Activated CD8-positive, alpha-beta T cell treated with anti-CD3 and anti-CD28 coated beads for 36 hours (primary cell): ENCODE results near the gene FLAD1. TPM values are rescaled to one million over a fixed set of nuclear protein-coding genes. Genes with fewer than 3 reads are reported as not detected.

Source experiments
- ATAC-seq: fragments of 200-7000 bp; cut with Tn5 transposase; one replicate; pipeline ENCODE4 v1.10.0; 2021; ENCODE audit warnings: mild to moderate bottlenecking, moderate library complexity
- CTCF ChIA-PET: fragments of 350-600 bp; sonication (Branson Sonifier 250); formaldehyde crosslinking; loops from one replicate; lab custom pipeline; 2021; ENCODE audit warnings: antibody characterized with exemption; lab: Charles Lee
- POLR2A ChIA-PET: fragments of 350-600 bp; sonication (Branson Sonifier 250); formaldehyde crosslinking; loops from one replicate; lab custom pipeline; 2021; ENCODE audit warnings: antibody characterized with exemption; lab: Charles Lee
- DNase-seq: peaks from one replicate; pipeline ENCODE4 v3.0.0-alpha.2; 2020
- H3K27ac Mint-ChIP-seq: one replicate; pipeline ENCODE4 v1.8.0; 2021; ENCODE audit warnings: mild to moderate bottlenecking, mixed read lengths
- H3K27me3 Mint-ChIP-seq: one replicate; pipeline ENCODE4 v1.8.0; 2021; ENCODE audit warnings: mixed read lengths
- H3K36me3 Mint-ChIP-seq: one replicate; pipeline ENCODE4 v1.8.0; 2021; ENCODE audit warnings: low read depth, mixed read lengths
- H3K4me1 Mint-ChIP-seq: one replicate; pipeline ENCODE4 v1.8.0; 2021; ENCODE audit warnings: low read depth, mixed read lengths
- H3K4me3 Mint-ChIP-seq: one replicate; pipeline ENCODE4 v1.8.0; 2021; ENCODE audit warnings: mild to moderate bottlenecking, moderate library complexity, mixed read lengths
- H3K9me3 Mint-ChIP-seq: one replicate; pipeline ENCODE4 v1.8.0; 2021; ENCODE audit warnings: mixed read lengths
- intact Hi-C: fragments of 100-400 bp; cut with micrococcal nuclease; formaldehyde crosslinking; loops from one replicate; pipeline ENCODE4 v1.10.0; 2022
- total RNA-seq, 2 experiments: library from RNA; stranded (reverse); gene quantifications; one replicate each; pipeline ENCODE4 v1.2.3, GENCODE V29; 2021
- TF ChIP-seq, protein P1 (sequence below): fragments of 200-600 bp; IDR thresholded peaks from one replicate; pipeline ENCODE4 v1.8.0; 2022; ENCODE audit warnings: antibody characterized with exemption, mild to moderate bottlenecking

The FLAD1 gene
- total RNA-seq, 2 experiments from 2014 or later: 31.5 to 32.9 TPM

DNA sequence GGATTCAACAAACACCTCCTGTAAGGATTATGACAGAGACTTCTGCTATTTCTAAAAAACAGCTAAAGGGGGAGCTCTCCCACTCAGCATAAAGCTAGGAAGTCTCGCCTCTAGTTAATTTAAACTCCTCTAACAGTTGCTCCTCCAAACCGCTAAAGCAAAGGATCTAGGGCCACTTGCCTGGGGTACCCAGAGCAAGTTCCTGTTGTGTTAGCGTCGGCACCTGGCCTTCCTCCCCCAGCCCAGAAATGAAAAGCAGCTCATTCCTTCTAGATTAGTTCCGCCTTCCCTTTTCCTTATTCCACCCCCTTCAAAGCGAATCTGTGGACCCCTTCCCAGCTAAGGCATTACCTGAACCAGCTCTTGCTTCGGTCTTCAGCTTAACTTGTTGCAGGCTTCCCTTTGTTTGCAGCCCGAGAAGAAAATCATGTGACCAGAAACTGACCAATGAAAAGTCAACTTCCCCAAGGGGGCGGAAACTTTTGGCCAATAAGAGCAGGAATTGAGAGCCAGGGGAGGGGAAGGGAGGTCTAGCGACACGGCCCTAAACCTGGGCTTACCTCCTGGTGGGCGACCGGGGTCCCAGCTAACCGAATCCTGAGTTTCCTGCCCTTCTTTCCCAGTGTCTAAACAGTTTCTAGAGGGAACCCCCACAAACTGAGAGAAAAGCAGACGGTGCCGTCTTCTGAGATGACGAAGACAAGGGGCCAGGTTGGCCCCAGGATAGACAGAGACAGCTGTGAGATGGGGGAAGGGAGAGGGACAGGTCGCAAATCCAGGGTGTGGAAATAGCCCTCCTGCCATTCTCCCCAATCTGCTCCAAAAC lies 27.2 kb upstream of the FLAD1 start, which contains the start of gene PBXIP1:
Gene PBXIP1 (minus strand): TSS at position 382 of the 826 bp plus-strand sequence. CDS start 2,378 bp downstream, outside the sequence.
- Mint-ChIP-seq H3K9me3 (no peaks in the 10 kb centered on the region), H3K4me1 (peaks cover 69% of the 10 kb centered on the region), H3K4me3 (peak within 1 kb of the TSS; percentile 91), H3K36me3 (peaks cover 13% of the 10 kb centered on the region), H3K27ac (peak within 1 kb of the TSS; percentile 97), H3K27me3 (no peaks in the 10 kb centered on the region)
- ChIA-PET CTCF (interaction anchor here (0.7 to 6.7 kb wide), 17 partner anchors 15 to 286 kb away, joined by 3 to 49 read pairs (median 4); partner anchors contain the start of genes ADAM15, KRTCAP2, LENEP and PMVK), POLR2A (interaction anchor here (0.8 to 3.3 kb wide), 13 partner anchors 9 to 366 kb away, joined by 3 to 11 read pairs (median 4); partner anchors contain the start of genes FLAD1, PMVK and ZBTB7B)
- TF ChIP-seq, protein P1, sequence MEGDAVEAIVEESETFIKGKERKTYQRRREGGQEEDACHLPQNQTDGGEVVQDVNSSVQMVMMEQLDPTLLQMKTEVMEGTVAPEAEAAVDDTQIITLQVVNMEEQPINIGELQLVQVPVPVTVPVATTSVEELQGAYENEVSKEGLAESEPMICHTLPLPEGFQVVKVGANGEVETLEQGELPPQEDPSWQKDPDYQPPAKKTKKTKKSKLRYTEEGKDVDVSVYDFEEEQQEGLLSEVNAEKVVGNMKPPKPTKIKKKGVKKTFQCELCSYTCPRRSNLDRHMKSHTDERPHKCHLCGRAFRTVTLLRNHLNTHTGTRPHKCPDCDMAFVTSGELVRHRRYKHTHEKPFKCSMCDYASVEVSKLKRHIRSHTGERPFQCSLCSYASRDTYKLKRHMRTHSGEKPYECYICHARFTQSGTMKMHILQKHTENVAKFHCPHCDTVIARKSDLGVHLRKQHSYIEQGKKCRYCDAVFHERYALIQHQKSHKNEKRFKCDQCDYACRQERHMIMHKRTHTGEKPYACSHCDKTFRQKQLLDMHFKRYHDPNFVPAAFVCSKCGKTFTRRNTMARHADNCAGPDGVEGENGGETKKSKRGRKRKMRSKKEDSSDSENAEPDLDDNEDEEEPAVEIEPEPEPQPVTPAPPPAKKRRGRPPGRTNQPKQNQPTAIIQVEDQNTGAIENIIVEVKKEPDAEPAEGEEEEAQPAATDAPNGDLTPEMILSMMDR: peak; percentile 26
- ATAC-seq: peak; percentile 49
- peak; percentile 86 for DNase-seq
- intact Hi-C loops: no loop called here

DNA sequence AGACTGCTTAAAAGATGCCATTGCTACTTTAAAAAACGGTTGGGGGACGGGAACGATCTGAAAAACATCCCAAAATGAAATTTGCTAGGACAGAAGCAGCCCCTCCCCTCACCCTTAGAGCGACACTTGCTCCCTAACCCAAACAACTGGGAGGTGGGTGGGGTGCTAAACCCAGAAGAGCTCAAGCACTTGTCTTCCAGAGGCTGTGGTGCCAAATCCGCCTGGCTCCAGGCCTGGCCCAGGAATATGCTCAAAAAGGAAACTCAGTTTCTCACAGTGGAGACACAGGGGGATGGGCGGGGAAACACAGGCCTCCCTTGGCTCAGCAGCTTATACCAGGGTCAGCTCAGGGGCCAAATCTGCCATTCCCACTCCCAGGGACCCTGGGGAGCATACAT lies 26.6 kb upstream of the FLAD1 start:
- Mint-ChIP-seq H3K36me3 (peaks cover 16% of the 10 kb centered on the region), H3K27ac (peak overlapping the region; percentile 97), H3K9me3 (no peaks in the 10 kb centered on the region), H3K4me3 (peak overlapping the region; percentile 91), H3K4me1 (peaks cover 67% of the 10 kb centered on the region), H3K27me3 (no peaks in the 10 kb centered on the region)
- CTCF ChIA-PET: interaction anchor here (0.9 to 6.7 kb wide), 9 partner anchors 14 to 211 kb away, joined by 3 to 49 read pairs (median 10); partner anchors contain the start of genes ADAM15, LENEP, PMVK and SHC1
- POLR2A ChIA-PET: interaction anchor here (0.8 to 3.3 kb wide), 9 partner anchors 8 to 59 kb away, joined by 3 to 11 read pairs (median 4); partner anchors contain the start of gene FLAD1
- TF ChIP-seq, protein P1: no peak
- intact Hi-C loops: no loop called here
- ATAC-seq (no peak), DNase-seq (no peak)

DNA sequence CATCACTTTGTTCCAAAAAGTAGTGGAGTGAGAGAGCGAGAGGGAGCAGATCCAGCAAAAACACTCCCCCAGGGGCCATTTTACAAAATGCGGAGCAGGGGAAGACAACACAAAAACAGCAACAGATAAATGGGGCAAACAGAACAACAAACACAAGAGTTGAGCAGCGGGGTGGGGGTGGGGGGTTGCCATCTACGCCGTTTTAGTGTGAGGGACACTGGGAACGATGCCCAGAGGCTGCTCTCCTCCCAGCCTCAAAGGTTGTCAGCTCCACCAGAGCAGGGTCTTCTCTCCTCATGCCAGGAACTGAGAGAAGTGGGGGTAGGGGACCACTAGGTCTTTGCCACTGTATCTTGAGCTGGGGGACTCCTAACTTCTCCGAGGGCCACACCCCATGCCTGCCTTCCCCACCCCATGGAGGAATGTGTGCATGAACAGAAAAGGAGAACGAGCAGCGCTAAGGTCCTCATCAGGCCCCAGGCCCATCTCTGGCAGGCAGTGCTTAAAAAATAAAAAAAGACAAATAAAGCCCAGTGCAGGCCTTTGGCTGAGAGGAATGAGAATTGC lies 26.0 kb upstream of the FLAD1 start:
- Mint-ChIP-seq H3K4me3 (no peak overlapping the region), H3K4me1 (peaks cover 62% of the 10 kb centered on the region)
- CTCF ChIA-PET: interaction anchor here (2.4 to 6.7 kb wide), 3 partner anchors 13 to 105 kb away, joined by 5 to 37 read pairs (median 10); partner anchors contain the start of gene SHC1

DNA sequence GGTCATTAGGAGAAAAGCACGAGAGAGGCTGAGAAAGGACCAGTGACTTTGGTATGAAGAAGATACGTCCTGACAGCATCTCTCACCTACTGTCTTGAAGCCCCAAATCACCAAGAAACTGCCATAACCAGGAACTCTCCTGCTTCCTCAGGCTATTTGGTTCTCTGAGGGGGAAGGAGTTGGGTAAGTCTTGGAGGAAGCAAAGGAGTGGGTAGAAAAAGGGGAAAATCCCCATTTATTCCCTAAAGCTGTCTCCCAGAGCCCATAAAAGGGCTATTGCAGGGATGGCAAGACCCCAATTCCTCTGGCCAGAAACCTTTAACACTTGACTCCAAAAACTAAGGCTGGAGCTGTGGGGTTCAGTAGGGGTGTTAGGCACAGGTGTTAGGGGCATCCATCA lies 25.1 kb upstream of the FLAD1 start:
- TF ChIP-seq, protein P1: no peak
- DNase-seq (no peak), ATAC-seq (no peak)
- Mint-ChIP-seq H3K36me3 (peaks cover 23% of the 10 kb centered on the region), H3K27ac (no peak overlapping the region), H3K9me3 (no peaks in the 10 kb centered on the region), H3K4me3 (no peak overlapping the region), H3K27me3 (no peaks in the 10 kb centered on the region), H3K4me1 (peaks cover 59% of the 10 kb centered on the region)
- POLR2A ChIA-PET: interaction anchor here (0.9 to 1.7 kb wide), 3 partner anchors 14 to 41 kb away, joined by 3 to 7 read pairs (median 5); partner anchors contain the start of gene CKS1B
- CTCF ChIA-PET: interaction anchor here (2.4 to 6.7 kb wide), 2 partner anchors 58 to 104 kb away, joined by 5 to 37 read pairs; no protein-coding TSS in a partner anchor
- intact Hi-C loops: no loop called here

More for the DNA sequence above, 26.0 kb upstream of the FLAD1 start:
- Mint-ChIP-seq H3K9me3 (no peaks in the 10 kb centered on the region), H3K27me3 (no peaks in the 10 kb centered on the region), H3K36me3 (peaks cover 17% of the 10 kb centered on the region), H3K27ac (peak overlapping the region; percentile 72)
- ATAC-seq: no peak
- DNase-seq: no peak
- POLR2A ChIA-PET: interaction anchor here (1.1 to 3.3 kb wide), 3 partner anchors 15 to 20 kb away, joined by 4 to 11 read pairs (median 5); no protein-coding TSS in a partner anchor
- TF ChIP-seq, protein P1: no peak
- intact Hi-C loops: no loop called here
